T-helper 9 cell (primary cell): ENCODE results near the gene C11orf68.
A peak's percentile ranks its signal among the peaks of the same experiment; 100 is the strongest.
"Not testable (repeated sequence)": the region's sequence is repeated elsewhere in the genome, so short reads cannot be mapped to it uniquely, and the experiment has no call there.

Experiments used
- DNase-seq: peaks from one replicate; pipeline ENCODE4 v3.0.0-alpha.2; 2020

Gene C11orf68

GRCh38 chr11:65911682-65912568 is 6.9 kb downstream of the C11orf68 start:
- DNase-seq: no peak

- no peak for DNase-seq
Measured at GRCh38 chr11:65907878-65908277, 11.0 kb downstream of the C11orf68 start.

GRCh38 chr11:65906602-65907001 is 12.3 kb downstream of the C11orf68 start:
- no peak for DNase-seq

GRCh38 chr11:65903715-65904114 is 15.1 kb downstream of the C11orf68 start:
- no peak for DNase-seq

GRCh38 chr11:65903068-65903481 is 15.8 kb downstream of the C11orf68 start:
- no peak for DNase-seq

- no peak for DNase-seq
Measured at GRCh38 chr11:65900899-65901180, 18.0 kb downstream of the C11orf68 start.

GRCh38 chr11:65900125-65900898 is 18.6 kb downstream of the C11orf68 start, which contains the start of gene FOSL1:
FOSL1 (minus strand) TSS chr11:65900388; CDS start chr11:65900339, 49 bp downstream.
- peak; percentile 93 for DNase-seq

- peak; percentile 52 for DNase-seq
Measured at GRCh38 chr11:65899356-65900124, 19.3 kb downstream of the C11orf68 start.

GRCh38 chr11:65898656-65899355 is 20.1 kb downstream of the C11orf68 start:
- no peak for DNase-seq

GRCh38 chr11:65897020-65897471 is 21.8 kb downstream of the C11orf68 start:
- DNase-seq: no peak

GRCh38 chr11:65896034-65896999 is 22.5 kb downstream of the C11orf68 start:
- DNase-seq: no peak

GRCh38 chr11:65895482-65895981 is 23.3 kb downstream of the C11orf68 start:
- DNase-seq: no peak

GRCh38 chr11:65894034-65894591 is 24.7 kb downstream of the C11orf68 start:
- no peak for DNase-seq

GRCh38 chr11:65892661-65893317 is 26.1 kb downstream of the C11orf68 start:
- DNase-seq: no peak

GRCh38 chr11:65892137-65892540 is 26.7 kb downstream of the C11orf68 start:
- DNase-seq: not testable (repeated sequence)

GRCh38 chr11:65891219-65892136 is 27.4 kb downstream of the C11orf68 start:
- DNase-seq: no peak

GRCh38 chr11:65890324-65891218 is 28.3 kb downstream of the C11orf68 start, which contains the start of gene CCDC85B:
CCDC85B (plus strand) TSS chr11:65890673; CDS start chr11:65890784, 111 bp downstream.
- peak; percentile 98 for DNase-seq
